ENCODE results near the gene BCR.

The BCR gene

DNA sequence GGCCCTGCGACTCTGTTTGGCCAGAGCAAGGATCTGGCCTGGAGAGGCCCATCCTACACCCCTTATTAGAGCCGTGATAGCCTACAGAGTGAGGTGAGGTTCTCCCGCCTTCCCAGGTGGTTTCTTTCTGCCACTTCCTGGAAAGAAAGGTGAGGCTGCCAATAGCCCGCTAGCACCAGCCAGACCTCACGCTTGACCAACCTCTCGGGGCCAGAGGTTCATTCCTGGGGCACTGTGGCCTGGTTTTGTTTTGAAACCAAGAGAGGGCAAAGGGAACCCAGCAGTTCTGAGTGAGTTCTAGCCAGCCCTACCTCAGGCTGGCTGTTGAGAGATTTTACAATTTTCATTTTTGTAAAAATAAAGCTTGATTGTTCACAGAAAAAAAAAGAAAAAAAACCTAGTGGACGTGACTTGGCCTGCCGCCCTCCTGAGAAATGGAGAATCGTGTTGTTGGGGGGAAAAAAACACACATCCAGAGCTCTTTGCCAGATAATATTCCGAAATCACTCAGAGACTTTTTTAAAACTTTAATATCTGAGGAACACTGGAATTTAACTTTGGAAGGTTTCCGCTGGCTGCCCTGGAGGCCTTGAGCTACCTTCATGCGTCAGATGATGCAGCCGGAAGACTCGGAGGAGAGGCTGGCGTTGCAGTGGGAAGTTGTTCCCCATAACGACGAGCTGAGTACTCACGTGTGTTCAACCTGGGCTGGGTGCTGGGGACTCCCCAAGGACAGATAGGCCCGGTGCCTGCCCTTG lies 84.5 kb downstream of the BCR start:
- DNase-seq: no peak

DNA sequence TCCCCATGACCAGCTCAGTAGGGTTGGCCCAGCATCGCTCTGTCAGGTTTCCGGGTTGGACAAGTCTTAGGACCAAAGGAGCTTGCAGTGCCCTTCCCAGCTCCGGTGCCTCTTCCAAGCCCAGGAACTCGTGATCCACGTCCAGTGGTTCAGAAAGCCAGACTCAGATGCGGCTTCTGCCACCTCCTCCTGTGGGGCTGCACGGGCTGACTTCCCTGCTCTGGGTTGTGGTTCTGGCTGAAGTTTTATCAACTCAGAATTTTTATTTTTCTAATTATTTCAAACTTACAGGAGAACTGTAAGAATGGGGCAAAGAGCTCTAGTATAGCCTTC lies 85.0 kb downstream of the BCR start:
- DNase-seq: no peak

DNA sequence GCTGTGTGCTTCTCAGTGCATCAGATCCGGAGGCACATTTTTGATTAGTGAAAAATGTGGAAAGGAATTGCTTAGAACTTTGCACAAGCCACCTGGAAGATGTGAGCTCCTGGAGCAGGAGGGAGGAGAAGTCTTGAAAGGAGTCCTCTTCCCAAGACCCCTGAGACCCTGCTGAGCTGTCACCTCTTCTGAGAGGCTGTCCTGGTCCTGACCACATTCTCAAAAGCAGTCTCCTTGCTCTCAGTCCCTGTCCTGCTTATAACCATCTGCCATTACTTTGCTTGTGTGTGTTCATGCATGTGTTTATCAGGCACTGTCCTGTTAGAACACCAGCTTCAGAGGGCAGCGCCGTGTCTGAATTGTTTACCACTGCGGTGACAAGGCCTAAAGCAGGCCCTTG lies 86.5 kb downstream of the BCR start:
- DNase-seq: no peak

DNA sequence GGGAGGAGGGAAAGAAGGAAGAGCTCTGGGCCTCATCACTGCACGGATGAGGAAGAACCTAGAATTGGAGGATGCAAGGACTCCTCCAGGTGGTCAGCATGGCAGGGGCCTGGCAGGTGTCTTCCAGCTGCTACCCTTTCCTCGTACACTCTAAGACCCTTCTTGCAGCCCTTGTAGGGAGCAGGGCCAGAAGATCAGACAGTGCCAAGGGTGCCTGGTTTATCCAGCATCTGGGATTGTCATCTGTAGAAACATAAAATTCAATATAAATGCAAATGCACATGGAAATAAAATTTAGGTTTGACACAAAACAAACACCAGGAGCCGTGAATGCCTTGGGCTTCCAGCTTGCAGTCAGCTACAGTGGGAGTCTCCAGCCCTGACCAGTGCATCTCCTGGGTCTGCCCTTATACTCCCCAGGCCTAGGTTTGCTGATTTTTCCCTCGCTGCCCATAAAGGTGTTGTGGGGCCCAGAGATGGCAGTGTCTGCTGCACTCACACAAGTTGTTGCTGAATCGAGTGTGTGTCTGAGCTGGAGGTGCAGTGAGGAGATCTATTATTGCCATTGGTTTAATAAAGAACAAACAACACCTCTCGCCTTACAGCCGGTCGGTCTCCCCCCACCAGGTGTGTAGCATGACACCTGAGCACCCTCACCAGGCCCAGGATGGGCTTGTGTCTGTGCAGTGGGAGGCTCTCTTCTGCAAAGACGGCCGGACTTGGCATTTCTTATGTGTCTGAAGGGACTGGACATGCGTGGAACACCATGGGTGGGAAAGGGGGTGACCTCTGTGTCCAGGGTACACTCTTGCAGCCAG lies 87.1 kb downstream of the BCR start:
- DNase-seq: no peak

DNA sequence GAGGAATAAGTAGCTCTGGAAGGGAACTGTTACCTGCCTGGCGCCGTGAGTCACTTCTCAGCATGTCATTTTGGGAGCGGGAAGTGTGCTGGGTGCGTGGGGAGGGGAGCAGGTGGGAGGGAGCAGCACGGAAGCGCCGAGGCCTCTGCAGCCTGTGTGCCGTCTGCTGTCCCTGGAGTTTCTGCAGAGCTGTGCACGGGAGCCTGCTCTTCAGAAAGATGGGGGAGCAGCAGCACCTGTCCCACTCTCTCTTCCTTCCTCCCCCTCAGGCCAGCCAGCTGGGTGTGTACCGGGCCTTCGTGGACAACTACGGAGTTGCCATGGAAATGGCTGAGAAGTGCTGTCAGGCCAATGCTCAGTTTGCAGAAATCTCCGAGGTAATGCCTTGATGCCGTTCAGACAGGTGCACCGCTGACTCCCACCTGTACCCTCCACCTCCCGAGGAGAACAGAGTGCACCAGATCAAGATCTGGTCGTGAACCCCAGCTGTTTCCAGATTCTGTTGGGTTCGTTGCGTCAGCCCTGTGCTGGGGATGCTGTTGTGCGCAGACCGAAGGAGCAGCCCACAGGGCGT lies 87.9 kb downstream of the BCR start:
- no peak for DNase-seq

DNA sequence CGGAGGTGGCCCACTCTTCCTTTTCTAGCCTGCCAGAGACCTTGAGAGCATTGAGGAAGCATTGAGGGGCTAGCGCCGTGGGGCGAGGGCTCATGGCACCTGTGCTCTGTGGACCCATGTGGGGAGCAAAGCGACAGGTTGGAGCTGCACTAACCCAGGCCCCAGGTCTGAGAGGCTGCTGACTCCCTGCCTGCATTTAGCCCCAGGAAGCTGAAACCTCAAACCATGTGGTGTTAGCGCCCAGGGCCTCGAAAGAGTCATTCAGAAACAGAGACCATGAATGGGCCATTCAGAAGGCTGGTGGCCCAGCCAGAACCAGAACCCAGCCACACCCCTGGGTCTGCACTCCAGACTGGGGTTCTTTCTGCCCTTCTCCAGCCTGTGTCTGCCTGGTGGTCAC lies 88.6 kb downstream of the BCR start:
- no peak for DNase-seq

DNA sequence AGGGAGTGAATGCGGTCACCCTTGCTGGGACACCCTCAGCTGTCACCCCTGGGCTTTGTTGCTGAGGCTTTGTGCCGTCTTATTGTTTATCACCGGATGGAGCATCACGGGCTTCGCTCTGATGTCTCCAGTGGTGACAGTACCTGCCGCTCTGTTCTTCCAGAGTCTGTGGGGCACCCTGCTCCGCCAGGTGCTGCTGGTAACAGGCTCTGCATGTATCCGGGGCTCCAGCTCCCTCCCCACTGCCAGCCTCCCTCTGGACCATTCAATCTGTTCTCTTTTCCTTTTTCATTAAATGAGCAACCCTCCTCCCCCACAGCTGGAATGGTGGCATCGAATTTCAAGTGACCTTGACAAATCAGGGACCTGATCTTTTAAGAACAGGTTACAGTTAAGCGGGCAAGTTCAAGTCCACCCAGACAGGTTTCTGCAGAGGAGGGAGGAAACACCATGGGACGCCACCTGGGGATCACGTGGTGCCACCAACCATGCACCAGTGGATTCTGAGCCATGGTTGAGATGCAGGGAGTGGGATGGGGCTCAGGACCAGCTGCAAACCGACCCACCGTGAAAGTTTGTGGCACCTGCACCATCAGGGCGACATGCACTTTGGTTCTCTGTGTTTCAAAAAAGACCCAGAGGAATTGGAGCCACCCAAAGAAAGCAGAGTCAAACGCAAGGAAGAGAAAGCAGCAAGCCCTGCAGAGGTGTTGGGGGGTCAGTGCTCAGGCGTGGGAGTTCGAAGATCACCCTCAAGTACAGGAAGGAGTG lies 89.3 kb downstream of the BCR start:
- no peak for DNase-seq

DNA sequence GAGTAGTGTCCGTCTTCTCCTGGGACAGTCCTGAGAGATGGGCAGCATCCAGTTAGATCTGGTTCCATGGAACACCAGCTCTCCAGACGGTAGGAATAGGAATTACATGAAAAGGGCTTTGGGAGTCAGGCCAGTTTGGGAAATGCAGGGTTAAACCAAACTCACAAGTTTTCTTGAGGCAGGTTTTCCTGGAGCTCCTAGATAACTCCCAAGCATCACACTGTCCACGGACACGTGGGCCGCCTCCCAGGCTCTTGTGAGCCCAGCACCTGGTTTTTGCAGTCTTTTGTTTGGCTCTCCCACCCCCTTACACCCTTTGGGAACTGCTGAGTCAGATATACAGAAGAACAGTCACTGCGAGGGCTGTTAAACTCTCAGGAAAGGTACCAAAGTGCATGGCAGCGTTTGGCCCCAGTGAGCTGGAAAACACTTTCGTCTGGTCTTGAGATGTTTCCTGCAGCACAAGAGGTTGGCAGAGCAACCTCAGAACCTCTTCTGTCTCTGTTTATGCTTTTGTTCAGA lies 90.0 kb downstream of the BCR start:
- no peak for DNase-seq

DNA sequence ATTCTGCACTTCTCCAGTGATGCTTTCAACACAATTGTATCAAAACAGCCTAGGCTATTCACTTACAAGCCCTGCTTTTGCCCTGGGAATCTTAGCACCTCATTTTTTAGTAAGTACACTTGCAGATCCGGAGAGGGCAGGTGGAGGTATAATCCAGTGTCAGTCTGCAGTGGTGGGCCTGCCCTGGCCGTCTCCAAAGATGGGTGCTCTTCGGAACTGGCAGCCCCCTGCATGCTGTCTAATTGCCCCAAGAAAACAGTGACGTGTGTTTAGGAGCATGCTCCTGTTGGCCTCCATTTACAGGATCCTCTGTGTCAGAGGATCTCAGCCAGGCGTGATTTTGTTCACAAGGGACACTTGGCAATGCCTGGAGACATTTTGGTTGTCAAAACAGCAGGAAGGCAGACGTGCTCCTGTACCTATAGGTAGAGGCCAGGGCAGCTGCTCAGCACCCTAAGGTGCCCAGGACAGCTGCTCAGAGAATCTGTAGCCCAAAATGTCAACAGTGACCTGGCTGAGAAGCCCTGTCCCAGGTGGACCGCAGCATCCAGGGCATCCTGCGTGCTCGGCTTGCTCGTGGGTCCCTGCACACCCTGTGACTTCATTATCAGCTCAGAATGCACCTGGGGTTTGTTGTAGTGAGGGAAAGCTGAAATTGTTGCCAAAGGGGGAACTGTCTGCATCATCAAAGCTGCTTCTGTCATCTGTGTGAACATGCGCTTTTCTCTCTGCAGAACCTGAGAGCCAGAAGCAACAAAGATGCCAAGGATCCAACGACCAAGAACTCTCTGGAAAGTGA lies 90.7 kb downstream of the BCR start:
- DNase-seq: no peak

DNA sequence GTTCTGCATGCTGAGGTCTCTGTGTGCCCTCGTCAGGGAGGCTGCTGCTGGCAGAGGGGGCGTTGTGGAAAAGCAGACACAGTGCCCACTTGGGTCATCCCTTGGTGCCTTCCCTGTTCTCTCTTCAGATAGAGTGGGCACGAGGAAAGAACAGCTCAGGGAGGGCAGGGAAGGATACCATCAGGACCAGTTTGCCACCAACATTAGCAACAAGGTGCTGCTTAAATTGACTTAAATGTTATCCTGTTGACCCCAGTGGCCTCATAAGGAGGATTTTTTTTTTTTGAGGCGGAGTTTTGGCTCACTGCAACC lies 91.2 kb downstream of the BCR start:
- no peak for DNase-seq

DNA sequence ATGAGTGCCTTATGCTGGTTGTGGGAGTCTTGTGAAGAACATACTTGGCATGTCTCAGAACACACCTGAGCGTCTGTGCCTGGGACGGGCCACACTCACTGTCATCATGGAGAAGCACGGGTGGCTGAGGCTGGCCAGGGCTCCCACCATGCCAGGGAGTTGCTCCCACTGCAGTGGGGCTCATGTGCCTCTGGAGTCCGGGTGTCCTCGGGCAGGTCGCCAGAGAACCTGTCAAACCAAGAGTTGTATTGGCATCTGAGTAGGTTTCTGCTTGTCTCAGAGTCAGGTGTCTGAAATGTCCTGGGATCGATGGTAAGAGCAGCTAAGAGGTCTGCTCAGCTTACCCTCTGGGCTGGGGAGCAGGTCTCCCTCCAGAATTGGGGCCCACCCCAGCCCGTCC lies 92.1 kb downstream of the BCR start:
- DNase-seq: no peak

DNA sequence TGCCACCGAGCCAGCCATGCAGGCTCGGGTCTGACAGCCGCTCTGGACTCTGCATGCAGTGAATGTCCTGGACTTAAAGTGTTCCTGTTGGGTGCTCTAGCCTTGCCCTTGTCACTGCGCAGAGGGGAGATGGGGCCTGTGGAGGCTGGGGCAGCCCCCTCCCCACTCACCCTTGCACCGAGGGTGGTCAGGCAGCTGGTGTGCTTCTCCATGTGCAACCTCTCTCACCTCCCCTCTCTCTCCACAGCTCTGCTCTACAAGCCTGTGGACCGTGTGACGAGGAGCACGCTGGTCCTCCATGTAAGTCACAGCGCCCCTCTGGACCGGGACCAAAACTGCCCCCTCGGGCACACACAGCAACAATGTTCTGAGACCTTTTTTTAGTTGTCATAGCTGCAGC lies 92.5 kb downstream of the BCR start:
- no peak for DNase-seq

DNA sequence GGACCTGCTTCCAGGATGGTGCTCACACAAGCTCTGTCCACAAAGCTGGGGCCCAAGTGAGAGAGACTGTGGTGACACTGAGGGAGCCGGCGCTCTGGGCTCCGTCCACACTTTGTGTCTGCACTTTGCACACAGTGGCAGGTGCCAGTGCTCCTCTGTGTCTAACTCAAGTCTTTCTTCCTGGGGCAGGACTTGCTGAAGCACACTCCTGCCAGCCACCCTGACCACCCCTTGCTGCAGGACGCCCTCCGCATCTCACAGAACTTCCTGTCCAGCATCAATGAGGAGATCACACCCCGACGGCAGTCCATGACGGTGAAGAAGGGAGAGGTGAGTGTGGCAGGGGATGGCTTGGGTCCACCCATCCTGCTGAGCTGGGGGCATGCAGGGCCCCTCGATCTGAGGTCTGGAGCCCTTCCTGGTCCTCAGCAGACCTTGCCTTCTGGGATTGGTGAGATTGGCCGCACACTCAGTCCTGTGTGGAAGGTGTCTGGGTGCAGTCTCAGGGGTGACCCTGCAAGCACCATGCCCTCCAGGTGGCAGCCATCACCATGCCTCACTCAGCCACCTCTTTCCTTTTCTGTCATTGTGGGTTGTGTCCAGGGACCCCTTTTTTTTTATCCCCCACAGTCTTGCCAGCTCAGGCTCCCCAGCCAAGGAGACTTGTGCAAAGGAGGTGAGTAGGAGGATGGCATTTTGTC lies 93.3 kb downstream of the BCR start:
- no peak for DNase-seq

DNA sequence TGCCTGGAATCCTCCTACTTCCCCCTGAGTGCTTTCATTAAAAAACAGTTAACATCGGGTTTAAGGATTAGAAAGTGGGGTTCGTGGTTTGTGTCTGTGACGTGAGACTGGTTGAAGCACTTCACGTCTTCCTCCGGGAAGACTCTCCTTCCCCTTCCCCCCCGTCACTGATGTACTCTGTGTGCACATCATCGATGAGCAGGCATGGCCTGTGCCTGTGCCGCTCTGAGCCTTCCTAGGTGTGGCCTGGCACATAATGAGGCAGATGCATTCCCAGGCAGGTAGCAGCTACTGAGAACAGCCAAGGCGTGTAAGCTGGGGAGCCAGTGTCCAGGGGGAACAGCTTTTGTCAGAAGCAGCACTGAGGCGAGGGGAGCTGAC lies 93.8 kb downstream of the BCR start:
- DNase-seq: no peak

DNA sequence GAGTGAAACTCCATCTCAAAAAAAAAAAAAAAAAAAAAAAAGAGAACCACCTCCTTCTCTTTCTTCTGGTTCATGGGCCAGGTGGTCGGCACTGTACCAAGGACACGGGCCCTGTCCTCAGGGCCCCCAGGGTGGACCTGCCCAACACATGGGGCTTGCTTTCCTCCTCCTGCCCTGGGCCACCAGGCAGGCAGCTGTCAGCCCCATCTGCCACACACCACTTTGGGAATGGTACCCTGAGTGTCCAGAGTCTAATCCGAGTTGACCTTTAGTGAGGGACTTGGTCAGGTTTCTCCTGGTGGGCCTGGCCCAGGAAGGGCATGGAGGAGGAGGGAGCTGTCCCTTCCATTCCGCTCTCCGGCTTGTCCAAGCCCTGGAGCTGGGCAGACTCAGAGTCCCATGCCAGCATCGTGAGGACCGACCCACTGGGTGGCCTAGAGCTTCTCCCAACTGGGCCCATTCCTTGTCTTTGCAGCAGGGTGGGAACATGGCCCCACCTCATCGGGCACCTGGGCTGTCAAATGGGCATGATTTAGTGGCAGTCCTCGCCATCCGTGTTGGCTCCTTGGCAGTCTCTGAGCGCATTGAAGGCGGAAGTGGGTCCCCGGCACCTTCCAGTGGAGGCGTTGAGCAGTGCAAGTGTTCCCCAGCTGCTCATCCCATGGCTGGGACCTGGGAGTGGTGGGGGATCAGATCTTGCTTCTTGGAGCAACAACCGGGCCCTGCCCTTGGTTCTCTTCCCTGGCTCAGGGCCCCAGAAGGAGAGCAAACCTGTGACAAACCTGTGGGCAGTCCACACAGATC lies 94.8 kb downstream of the BCR start:
- DNase-seq: no peak

DNA sequence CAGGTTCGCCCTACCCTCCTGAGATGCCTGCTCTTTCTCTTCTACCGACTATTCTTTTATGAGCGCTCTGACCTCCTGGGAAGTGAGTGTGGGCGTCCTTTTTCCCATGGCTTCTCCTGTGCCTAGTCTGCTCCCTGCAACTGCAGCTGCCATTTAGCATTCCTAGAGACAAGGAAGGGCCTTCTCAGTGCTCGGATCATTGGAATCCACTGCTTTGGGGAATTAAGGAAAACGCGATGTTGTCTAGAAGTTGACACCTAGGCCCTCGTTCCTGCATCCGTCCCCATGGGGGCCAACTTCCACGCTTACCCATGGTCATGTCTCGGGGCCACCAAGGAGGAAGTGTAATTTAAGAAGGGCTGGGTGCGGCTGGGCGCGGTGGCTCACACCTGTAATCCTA lies 95.4 kb downstream of the BCR start:
- DNase-seq: no peak

DNA sequence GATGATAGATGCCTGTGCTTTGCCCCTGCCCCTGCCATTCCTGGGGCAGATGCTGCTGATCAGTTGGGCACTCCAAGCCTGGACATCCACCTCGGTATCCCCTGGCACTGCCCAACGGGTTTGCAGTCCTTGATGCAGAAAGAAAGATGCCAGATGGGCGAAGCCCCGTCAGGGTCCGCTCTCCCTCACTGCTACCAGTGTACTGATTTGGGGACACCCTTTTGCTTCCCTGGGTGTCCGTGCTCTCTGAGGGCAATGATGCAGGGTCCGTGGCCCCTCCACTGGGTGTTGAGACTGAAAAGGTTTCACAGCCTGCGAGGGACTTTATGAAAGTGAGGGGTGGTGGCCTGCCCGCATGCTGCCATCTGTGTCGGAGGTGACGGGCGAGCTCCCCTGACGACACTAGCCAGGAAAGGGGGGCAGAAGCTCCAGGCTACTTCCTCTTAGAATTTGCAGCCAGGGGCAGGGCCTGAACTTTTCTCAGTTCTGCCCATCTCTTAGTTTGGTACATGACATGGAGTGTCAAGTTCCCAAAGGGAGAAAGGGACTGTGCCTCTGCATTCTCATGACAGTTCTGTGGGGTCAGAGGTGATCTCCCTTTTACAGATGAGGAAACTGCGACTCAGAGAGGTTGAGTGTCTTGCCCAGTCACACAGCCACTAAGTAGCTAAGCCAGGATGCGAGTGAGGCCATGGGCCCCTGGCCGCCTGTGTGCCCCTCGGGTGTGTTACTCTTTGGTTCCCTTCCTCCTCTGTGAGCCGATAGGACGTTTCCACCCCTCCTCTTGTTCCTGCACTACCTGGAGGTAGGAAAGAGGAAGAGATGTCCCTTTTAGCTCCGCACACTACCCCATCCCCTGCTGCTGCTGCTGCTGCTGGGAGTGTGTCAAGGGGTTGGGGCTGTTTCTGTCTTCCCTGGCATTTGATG lies 96.6 kb downstream of the BCR start:
- no peak for DNase-seq

DNA sequence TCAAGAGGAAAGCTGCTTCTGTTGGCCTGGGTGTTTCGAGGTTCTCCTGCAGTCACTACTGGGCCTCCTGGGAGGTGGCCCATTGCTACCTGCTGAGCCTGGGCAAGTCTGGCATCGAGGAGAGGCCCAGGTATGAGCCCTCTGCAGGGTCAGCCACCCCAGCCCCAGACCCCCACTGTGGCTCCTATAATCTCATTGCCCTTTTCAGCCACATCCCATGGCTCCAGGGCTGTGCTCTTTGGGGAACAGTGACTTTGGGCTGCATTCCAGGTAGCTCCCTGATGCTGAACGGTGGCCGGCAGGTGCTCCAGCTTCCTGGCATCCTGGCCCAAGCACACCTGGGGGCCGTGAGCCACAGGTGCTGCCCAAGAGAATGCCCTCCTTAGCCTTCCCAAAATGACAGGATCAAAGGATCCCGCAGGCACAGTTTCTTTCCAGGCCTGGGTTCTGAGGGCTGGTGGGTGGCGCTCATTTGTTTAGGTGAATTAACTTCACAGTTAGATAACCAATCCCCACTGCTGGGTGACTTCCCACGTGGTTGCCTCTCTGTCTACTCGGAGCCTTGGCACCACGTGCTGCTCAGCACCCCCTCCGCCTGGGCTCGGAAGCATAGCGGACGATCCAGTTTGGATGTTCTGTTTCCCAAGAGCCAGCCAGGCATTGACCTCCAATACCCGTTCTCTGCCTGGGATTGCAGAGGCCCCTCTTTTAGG lies 97.4 kb downstream of the BCR start:
- DNase-seq: no peak

All from amniotic stem cell (primary cell).